Mesenchymal stem cell (in vitro differentiated cells and primary cell): ENCODE results near the gene CDADC1.
A peak's percentile ranks its signal among the peaks of the same experiment; 100 is the strongest.

ENCODE experiments used
- DNase-seq: peaks from one replicate; pipeline ENCODE4 v3.0.0-alpha.2; 2013
- H2AFZ ChIP-seq: one replicate; pipeline ENCODE4 v1.6.1; 2013; ENCODE audit warnings: low read depth, mild to moderate bottlenecking, control low read depth, inconsistent platforms, low read length, moderate library complexity
- H2AK5ac ChIP-seq: 2 replicates; pipeline ENCODE4 v1.6.1; 2013; ENCODE audit warnings: low read length, moderate library complexity, mild to moderate bottlenecking, inconsistent platforms; ENCODE audit not compliant: severe bottlenecking
- H2BK120ac ChIP-seq: one replicate; pipeline ENCODE4 v1.6.1; 2013; ENCODE audit warnings: low read depth, mild to moderate bottlenecking, inconsistent platforms, low read length, moderate library complexity
- H2BK12ac ChIP-seq, 2 experiments: one replicate each; pipeline ENCODE4 v1.6.1; 2013; ENCODE audit warnings: inconsistent platforms in 2 of 2, low read length in 2 of 2, mild to moderate bottlenecking in 2 of 2, moderate library complexity in 2 of 2, control low read depth in 1 of 2
- H2BK15ac ChIP-seq: one replicate; pipeline ENCODE4 v1.6.1; 2013; ENCODE audit warnings: mild to moderate bottlenecking, low read depth, inconsistent platforms; ENCODE audit not compliant: poor library complexity, severe bottlenecking
- H2BK5ac ChIP-seq: 2 replicates; pipeline ENCODE4 v1.6.1; 2013; ENCODE audit warnings: low read depth, mild to moderate bottlenecking, low read length, control low read depth, inconsistent platforms; ENCODE audit not compliant: poor library complexity, severe bottlenecking
- H3K14ac ChIP-seq, 2 experiments: one replicate each; pipeline ENCODE4 v1.6.1; 2013; ENCODE audit warnings: inconsistent platforms in 2 of 2, low read length in 2 of 2, control low read depth in 1 of 2, mild to moderate bottlenecking in 1 of 2, moderate library complexity in 1 of 2
- H3K18ac ChIP-seq, 2 experiments: one replicate each; pipeline ENCODE4 v1.6.1; 2013; ENCODE audit warnings: inconsistent platforms in 2 of 2, low read length in 2 of 2, control low read depth in 1 of 2, low read depth in 1 of 2, mild to moderate bottlenecking in 1 of 2
- H3K23ac ChIP-seq, 2 experiments: one replicate each; pipeline ENCODE4 v1.6.1; 2013; ENCODE audit warnings: inconsistent platforms in 2 of 2, low read length in 2 of 2, mild to moderate bottlenecking in 2 of 2, moderate library complexity in 2 of 2, control low read depth in 1 of 2
- H3K27ac ChIP-seq: 2 replicates; pipeline ENCODE4 v1.5.1; 2013; ENCODE audit warnings: mild to moderate bottlenecking, moderate library complexity, low read length, control low read depth, inconsistent platforms; ENCODE audit not compliant: poor library complexity, severe bottlenecking
- H3K27me3 ChIP-seq, 2 experiments: 2 replicates each; pipeline versions ENCODE4 v1.6.1 to v1.7.0; 2013; ENCODE audit warnings: low read length in 2 of 2, mild to moderate bottlenecking in 2 of 2, moderate library complexity in 2 of 2, control low read depth in 1 of 2, inconsistent platforms in 1 of 2; ENCODE audit not compliant: control insufficient read depth in 1 of 2, insufficient read depth in 1 of 2
- H3K36me3 ChIP-seq, 2 experiments: 2 replicates each; pipeline versions ENCODE4 v1.6.1 to v1.7.0; 2013; ENCODE audit warnings: low read length in 2 of 2, control low read depth in 1 of 2, inconsistent platforms in 1 of 2, low read depth in 1 of 2, mild to moderate bottlenecking in 1 of 2; ENCODE audit not compliant: insufficient read depth in 2 of 2, control insufficient read depth in 1 of 2
- H3K4ac ChIP-seq, 2 experiments: one replicate each; pipeline ENCODE4 v1.6.1; 2013; ENCODE audit warnings: inconsistent platforms in 2 of 2, low read length in 2 of 2, mild to moderate bottlenecking in 2 of 2, moderate library complexity in 2 of 2, control low read depth in 1 of 2, low read depth in 1 of 2
- H3K4me1 ChIP-seq: 2 replicates; pipeline ENCODE4 v1.6.1; 2013; ENCODE audit warnings: low read depth, low read length, control low read depth; ENCODE audit not compliant: control insufficient read depth, insufficient read depth
- H3K4me2 ChIP-seq: 2 replicates; pipeline ENCODE4 v1.6.1; 2013; ENCODE audit warnings: low read length, mild to moderate bottlenecking, inconsistent platforms; ENCODE audit not compliant: poor library complexity, severe bottlenecking
- H3K4me3 ChIP-seq, 2 experiments: 2 replicates each; pipeline versions ENCODE4 v1.5.1 to v1.7.0; 2013; ENCODE audit warnings: low read length in 2 of 2, mild to moderate bottlenecking in 2 of 2, control low read depth in 1 of 2, low read depth in 1 of 2; ENCODE audit not compliant: insufficient read depth in 1 of 2
- H3K79me1 ChIP-seq: replicated peaks from 2 replicates; pipeline ENCODE4 v1.6.1; 2013; ENCODE audit warnings: mild to moderate bottlenecking, control low read depth, low read length, inconsistent platforms; ENCODE audit not compliant: poor library complexity, severe bottlenecking
- H3K9ac ChIP-seq: 2 replicates; pipeline ENCODE4 v1.7.0; 2013; ENCODE audit warnings: mild to moderate bottlenecking, low read length, moderate library complexity
- H3K9me3 ChIP-seq: 2 replicates; pipeline ENCODE4 v1.7.0; 2013; ENCODE audit warnings: mild to moderate bottlenecking, low read length; ENCODE audit not compliant: control insufficient read depth
- H4K8ac ChIP-seq: one replicate; pipeline ENCODE4 v1.6.1; 2013; ENCODE audit warnings: inconsistent platforms, mild to moderate bottlenecking, low read length, moderate library complexity
- H4K91ac ChIP-seq: one replicate; pipeline ENCODE4 v1.6.1; 2013; ENCODE audit warnings: mild to moderate bottlenecking, low read length, inconsistent platforms
- WGBS: methylation state at CpG from one replicate; pipeline ENCODE4 v1.1.7; 2013; ENCODE audit warnings: mixed read lengths; 5-methylcytosine and 5-hydroxymethylcytosine counted together

Gene CDADC1

GRCh38 chr13:49319551-49319950, 71.8 kb downstream of the CDADC1 start:
- Histone ChIP-seq H3K4ac (no peak overlapping the region), H3K23ac (no peak overlapping the region), H3K4me3 (no peak overlapping the region), H3K27ac (no peak overlapping the region), H2BK120ac (no peak overlapping the region), H2BK15ac (no peak overlapping the region), H3K36me3 (peaks cover 0 to 3% of the 10 kb centered on the region in 2 experiments), H3K14ac (no peak overlapping the region), H3K79me1 (no peaks in the 10 kb centered on the region), H4K91ac (no peak overlapping the region), H3K27me3 (no peaks in the 10 kb centered on the region), H3K4me2 (no peak overlapping the region), H3K9me3 (no peaks in the 10 kb centered on the region), H3K18ac (no peak overlapping the region), H3K4me1 (peaks cover 2% of the 10 kb centered on the region), H2AFZ (no peak overlapping the region), H3K9ac (peak overlapping the region; percentile 1), H2BK5ac (no peak overlapping the region), H2BK12ac (no peak overlapping the region), H2AK5ac (no peak overlapping the region), H4K8ac (no peak overlapping the region)
- peak; percentile 74 for DNase-seq

DNA sequence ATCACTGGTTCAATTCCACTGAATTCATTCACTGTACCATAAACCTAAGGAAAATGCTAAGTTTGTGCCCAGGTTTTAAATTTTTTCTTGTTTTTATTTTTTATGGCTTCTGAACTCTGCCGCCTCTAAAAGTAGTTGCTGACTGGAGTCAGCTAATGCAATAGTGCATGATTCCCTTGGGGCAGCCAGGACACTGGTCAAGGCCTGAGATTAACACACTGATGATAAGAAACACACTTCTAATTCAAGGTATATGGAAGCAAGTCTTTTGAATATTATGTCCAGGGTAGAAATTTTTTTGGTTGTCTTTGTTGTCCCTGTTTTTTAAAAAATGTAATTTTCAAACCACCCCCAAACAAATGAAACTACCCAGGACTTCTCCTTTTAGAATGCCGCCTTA, 72.2 kb downstream of the CDADC1 start:
- Histone ChIP-seq H2BK5ac (no peak overlapping the region), H3K9ac (peak overlapping the region; percentile 1), H2BK12ac (no peak overlapping the region), H4K91ac (no peak overlapping the region), H3K27ac (no peak overlapping the region), H3K79me1 (no peaks in the 10 kb centered on the region), H2BK120ac (no peak overlapping the region), H3K23ac (no peak overlapping the region), H2AFZ (no peak overlapping the region), H3K4me3 (no peak overlapping the region), H4K8ac (no peak overlapping the region), H3K4me2 (no peak overlapping the region), H3K4ac (no peak overlapping the region), H3K9me3 (no peaks in the 10 kb centered on the region), H3K36me3 (peaks cover 0 to 3% of the 10 kb centered on the region in 2 experiments), H3K27me3 (no peaks in the 10 kb centered on the region), H3K18ac (peak overlapping the region in 1 of 2 experiments; percentile 48), H2BK15ac (no peak overlapping the region), H2AK5ac (no peak overlapping the region), H3K14ac (no peak overlapping the region), H3K4me1 (peaks cover 2% of the 10 kb centered on the region)
- 43% methylated on average over 1 of the region's 2 CpGs for WGBS
- peak; percentile 37 for DNase-seq

DNA sequence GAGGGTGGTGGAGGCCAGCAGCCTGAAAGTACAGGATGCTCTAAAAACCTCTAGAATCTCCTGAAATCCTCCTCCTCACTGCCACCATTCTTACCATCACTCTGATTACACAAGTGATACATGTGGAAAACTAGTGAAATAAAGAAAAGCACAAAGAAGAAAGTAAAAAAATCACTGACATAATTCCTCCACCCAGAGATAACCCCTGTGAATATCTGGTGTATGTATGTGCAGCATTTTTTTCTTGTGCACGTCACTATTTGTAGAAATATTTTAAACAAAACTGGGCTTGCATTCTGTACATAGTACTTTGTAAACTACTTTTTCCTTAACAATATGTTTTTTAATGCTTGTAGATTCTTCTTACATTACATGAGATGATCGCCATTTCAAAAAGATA, 73.2 kb downstream of the CDADC1 start:
- Histone ChIP-seq H3K27ac (no peak overlapping the region), H2BK120ac (no peak overlapping the region), H3K9ac (no peak overlapping the region), H3K18ac (no peak overlapping the region), H3K27me3 (no peaks in the 10 kb centered on the region), H3K36me3 (peaks cover 0 to 3% of the 10 kb centered on the region in 2 experiments), H4K8ac (no peak overlapping the region), H3K4ac (no peak overlapping the region), H2BK15ac (no peak overlapping the region), H3K9me3 (no peaks in the 10 kb centered on the region), H2BK5ac (no peak overlapping the region), H3K14ac (no peak overlapping the region), H3K79me1 (no peaks in the 10 kb centered on the region), H2AK5ac (no peak overlapping the region), H4K91ac (no peak overlapping the region), H3K4me2 (no peak overlapping the region), H3K4me3 (no peak overlapping the region), H2BK12ac (peak overlapping the region; percentile 37 to 71), H2AFZ (no peak overlapping the region), H3K4me1 (no peaks in the 10 kb centered on the region), H3K23ac (no peak overlapping the region)
- 100% methylated on average over 1 of the region's 2 CpGs for WGBS
- DNase-seq = no peak

GRCh38 chr13:49322702-49323101, 75.0 kb downstream of the CDADC1 start:
- Histone ChIP-seq H3K4me3 (no peak overlapping the region), H3K27ac (no peak overlapping the region), H3K23ac (no peak overlapping the region), H3K4ac (no peak overlapping the region), H4K8ac (no peak overlapping the region), H3K79me1 (no peaks in the 10 kb centered on the region), H2BK12ac (no peak overlapping the region), H2BK5ac (no peak overlapping the region), H3K9ac (no peak overlapping the region), H3K18ac (no peak overlapping the region), H2BK15ac (no peak overlapping the region), H3K4me2 (no peak overlapping the region), H2AFZ (no peak overlapping the region), H2BK120ac (no peak overlapping the region), H3K36me3 (peaks cover 0 to 3% of the 10 kb centered on the region in 2 experiments), H3K4me1 (no peaks in the 10 kb centered on the region), H3K9me3 (no peaks in the 10 kb centered on the region), H3K14ac (no peak overlapping the region), H4K91ac (no peak overlapping the region), H3K27me3 (no peaks in the 10 kb centered on the region), H2AK5ac (no peak overlapping the region)
- DNase-seq = no peak
- 100% methylated on average over 1 of the region's 2 CpGs for WGBS
